ENCODE results near the gene NFKBIB.
"Not testable (repeated sequence)": the region's sequence is repeated elsewhere in the genome, so short reads cannot be mapped to it uniquely, and the experiment has no call there.

Gene NFKBIB

GRCh38 chr19:38899447-38900201, at the start of gene NFKBIB, which contains the start of gene SIRT2:
TSS of gene NFKBIB (plus strand) at chr19:38899969. CDS start at chr19:38900033, 64 bp downstream.
TSS of gene SIRT2 (minus strand) at chr19:38899618. CDS start at chr19:38899521, 97 bp downstream.
- DNase-seq = peak; percentile 100

DNA sequence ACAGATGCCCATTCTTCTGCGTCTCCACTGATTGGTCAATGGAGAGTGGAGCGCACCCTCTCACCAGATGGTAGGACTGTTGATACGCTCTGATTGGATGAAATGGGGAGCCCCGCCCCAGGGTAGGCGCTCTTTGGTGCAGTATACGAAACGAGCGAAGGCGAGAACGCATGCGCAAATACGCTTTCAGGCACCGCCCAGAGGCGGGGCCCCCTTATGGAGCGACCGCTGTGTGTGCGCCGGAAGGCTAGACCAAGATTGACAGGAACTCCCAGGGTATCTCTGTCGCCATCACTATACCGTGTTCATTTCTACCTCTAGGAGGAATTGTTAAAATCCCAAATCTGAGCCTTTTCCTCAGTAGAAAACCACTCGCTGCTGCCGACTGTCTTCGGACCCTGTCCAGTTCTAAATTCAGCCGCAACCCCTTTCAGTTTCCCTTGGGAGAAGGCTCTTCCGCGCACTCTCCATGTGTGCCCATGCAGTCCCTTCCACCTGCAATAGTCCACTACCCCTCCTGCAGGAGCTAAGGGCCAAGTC, 49.3 kb upstream of the NFKBIB start:
- DNase-seq = peak; percentile 100

DNA sequence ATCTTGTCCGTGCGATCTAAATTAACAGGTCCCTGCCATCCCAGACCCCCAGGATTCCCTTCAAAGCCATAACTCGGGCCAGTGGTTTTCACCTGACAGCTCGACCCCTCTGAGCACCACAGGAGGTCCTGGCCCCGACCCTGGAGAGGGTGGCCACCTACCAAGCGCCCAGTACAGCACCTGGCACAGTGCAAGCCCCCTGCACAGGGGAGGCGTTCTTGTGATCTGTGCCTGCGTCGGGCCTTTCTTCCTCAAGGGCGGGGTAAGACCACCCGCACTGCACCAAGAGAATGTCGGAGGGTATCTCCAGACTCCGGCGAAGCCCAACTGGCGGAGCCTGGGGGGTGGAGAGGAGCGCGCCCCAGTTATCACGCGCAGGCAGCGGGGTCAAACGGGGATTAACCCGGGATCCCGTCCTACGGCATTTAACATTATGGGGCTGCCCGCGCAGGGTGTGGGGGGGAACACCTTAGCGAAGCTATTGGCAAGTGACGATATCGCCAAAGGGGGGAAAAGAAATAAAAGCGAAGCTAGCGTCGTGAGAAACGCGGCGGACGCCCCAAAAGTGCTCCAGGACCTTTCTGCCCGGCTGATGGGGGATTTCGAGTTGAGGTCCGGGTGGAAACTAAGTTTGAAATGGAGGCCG, 48.7 kb upstream of the NFKBIB start:
- no peak for DNase-seq

GRCh38 chr19:38851622-38852230, 48.0 kb upstream of the NFKBIB start:
- peak; percentile 98 for DNase-seq

DNA sequence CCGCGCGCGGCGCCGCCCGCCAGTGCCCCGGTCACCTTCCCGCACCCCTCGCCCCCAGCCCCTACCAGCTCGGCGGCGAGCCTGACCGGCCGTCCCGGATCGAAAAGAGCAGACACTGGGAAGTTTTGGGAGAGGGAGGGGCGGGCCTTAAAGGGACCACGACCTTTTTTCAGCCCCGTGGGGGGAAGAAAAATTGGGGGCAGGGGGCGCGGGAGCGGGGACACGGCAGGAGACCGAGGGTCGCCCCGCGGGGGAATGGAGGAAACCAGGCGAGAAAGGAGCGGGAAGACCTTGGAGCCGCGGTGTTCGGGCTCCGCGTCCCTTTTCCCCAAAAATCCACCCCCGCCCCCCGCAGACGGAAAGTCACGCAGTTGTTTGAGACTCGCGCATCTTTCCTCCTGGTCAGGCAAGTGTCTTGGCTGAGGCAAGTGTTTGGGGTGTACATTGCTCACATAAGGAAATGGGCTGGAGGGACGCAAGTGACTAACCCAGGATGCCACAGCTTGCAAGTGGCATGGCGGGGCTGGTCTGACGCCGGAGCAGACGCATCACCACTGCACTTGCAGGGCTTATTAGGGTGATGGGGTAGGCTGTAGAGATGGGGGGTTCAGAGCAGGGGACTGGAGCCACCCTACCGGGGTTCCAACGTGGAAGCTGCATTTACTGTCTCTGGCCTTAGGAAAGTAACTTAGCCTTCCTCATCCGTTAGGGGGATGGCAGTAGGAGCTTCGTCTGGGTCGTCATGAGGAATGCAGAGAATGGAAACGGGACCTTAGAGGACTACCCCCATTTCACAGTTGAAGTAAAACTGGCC, 47.3 kb upstream of the NFKBIB start:
- peak; percentile 76 for DNase-seq

DNA sequence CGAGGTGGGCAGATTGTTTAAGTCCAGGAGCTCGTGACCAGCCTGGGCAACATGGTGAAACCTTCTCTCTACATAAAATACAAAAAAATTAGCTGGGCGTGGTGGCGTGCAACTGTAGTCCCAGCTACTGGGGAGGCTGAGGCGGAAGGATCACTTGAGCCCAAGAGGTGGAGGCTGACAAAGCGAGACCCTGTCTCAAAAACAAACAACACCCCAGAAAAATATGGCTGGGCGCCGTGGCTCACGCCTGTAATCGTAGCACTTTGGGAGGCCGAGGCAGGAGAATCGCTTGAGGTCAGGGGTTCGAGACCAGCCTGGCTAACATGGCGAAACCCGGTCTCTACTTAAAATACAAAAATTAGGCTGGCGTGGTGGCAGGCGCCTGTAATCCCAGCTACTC, 46.6 kb upstream of the NFKBIB start:
- DNase-seq = no peak

DNA sequence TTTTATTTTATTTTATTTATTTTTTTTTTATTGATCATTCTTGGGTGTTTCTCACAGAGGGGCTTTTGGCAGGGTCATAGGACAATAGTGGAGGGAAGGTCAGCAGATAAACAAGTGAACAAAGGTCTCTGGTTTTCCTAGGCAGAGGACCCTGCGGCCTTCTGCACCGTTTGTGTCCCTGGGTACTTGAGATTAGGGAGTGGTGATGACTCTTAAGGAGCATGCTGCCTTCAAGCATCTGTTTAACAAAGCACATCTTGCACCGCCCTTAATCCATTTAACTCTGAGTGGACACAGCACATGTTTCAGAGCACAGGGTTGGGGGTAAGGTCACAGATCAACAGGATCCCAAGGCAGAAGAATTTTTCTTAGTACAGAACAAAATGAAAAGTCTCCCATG, 44.8 kb upstream of the NFKBIB start:
- DNase-seq = not testable (repeated sequence)

DNA sequence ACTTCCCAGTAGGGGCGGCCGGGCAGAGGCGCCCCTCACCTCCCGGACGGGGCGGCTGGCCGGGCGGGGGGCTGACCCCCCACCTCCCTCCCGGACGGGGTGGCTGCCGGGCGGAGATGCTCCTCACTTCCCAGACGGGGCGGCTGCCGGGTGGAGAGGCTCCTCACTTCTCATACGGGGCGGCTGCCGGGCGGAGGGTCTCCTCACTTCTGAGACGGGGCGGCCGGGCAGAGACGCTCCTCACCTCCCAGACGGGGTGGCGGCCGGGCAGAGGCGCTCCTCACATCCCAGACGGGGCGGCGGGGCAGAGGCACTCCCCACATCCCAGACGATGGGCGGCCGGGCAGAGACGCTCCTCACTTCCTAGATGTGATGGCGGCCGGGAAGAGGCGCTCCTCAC, 44.0 kb upstream of the NFKBIB start:
- DNase-seq = not testable (repeated sequence)

- DNase-seq = no peak
Observed at GRCh38 chr19:38856813-38857212, 43.0 kb upstream of the NFKBIB start.

GRCh38 chr19:38859631-38860204, 40.1 kb upstream of the NFKBIB start:
- not testable (repeated sequence) for DNase-seq

DNA sequence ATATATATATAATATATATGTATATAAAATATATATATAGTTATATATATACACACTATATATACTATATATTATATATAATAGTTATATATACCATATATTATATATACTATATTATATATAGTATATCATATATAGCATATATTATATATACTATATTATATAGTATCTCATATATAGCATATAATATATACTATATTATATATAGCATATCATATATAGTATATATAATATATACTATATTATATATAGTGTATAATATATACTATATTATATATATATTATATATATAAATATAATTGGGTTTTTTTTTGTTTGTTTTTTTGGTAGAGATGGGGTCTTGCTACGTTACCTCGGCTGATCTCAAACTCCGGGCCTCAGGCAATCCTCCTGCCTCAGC, 38.4 kb upstream of the NFKBIB start:
- DNase-seq = no peak

GRCh38 chr19:38862321-38863059, 37.3 kb upstream of the NFKBIB start:
- DNase-seq = no peak

DNA sequence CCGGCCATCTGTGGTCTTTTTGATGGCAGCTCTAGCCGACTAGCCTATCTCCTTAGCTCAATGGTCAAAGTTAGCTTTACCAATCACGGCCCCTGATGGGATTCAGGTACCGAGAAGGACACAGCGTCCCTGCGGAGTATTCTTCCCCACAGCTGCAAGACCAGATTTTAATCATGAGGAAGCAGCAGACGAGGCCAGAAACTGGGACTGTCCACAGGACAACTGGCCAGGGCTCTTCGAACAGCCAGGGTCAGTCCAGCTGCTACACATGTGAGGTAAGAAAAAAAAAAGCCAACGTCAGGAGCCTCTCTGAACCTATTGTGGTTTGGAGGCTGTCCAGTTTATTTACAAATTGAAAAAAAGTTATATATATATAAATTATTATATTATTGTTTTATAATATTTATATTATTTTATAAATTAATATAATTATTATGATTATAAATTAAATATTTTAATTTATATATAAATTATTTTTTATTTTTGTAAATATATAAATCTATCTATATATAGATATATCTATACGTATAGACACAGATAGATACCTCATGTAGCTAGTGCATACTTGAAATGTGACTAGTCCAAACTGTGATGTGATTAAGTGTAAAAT, 32.5 kb upstream of the NFKBIB start:
- no peak for DNase-seq

- DNase-seq = no peak
Observed at GRCh38 chr19:38868551-38868950, 31.2 kb upstream of the NFKBIB start.

- no peak for DNase-seq
Observed at GRCh38 chr19:38869160-38869835, 30.5 kb upstream of the NFKBIB start.

DNA sequence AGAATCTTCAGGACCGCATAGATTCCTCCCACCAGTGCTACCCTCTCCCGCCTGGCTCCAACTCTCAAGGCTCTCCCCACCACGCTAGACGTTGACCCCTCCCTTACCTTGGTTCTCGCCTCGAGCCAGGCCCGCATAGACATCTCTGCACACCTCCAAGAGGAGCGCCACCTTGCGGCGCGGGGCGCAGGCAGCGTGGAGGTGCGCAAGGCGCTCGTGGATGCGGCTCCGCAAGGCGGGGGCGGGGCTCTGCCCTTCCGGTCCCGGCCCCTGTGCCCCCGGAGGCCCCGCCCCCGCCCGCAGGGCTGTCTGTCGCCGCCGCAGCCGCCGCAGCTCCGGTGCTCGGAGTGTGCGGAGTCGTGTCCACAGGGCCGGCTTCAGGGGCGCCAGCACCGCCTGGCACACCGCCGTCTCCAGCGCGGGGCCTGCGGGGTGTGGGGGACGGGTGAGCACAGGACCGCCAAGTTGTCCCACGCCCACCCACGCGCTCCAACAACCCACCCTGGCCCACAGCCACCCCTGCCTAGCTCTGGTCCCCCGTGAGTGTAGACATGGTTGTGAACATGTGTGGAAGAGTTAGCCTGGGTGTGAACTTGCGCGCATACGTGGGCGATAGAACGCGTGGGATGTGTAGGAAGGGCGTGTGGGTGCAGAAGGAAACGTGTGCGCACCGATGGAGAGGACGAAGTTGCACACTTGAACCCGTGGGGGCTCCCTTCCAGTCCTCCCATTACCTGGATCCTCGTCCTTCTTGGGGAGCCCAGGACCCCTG, 29.7 kb upstream of the NFKBIB start:
- DNase-seq = peak; percentile 80

- no peak for DNase-seq
Observed at GRCh38 chr19:38870612-38871011, 29.2 kb upstream of the NFKBIB start.

DNA sequence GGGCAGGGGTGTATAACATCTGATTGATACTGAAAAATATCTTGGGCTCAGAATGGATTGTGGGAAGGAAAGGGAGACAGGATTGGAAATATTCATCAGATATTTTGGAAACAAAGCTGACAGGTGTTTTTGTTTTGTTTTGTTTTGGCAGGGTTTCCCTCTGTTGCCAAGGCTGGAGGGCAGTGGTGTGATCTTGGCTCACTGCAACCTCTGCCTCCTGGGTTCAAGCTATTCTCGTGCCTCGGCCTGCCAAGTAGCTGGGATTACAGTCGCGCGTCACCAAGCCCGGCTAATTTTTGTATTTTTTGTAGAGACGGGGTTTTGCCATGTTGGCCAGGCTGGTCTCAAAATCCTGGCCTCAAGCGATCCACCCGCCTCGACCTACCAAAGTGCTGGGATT, 26.4 kb upstream of the NFKBIB start:
- DNase-seq = not testable (repeated sequence)

GRCh38 chr19:38875656-38876395, 23.9 kb upstream of the NFKBIB start:
- no peak for DNase-seq

Data from suppressor macrophage treated with lipopolysaccharide for 4 hours (primary cell).